ENCODE measurements around the gene SNRPD1.
"Not testable (repeated sequence)": the region's sequence is repeated elsewhere in the genome, so short reads cannot be mapped to it uniquely, and the experiment has no call there.

Gene SNRPD1

GRCh38 chr18:21584391-21584790, 27.7 kb upstream of the SNRPD1 start:
- Histone ChIP-seq H3K4me1 (ENCODE audit: insufficient read depth, low read length) (no peaks in the 10 kb centered on the region), H3K9ac (ENCODE audit: low read depth, low read length) (no peak overlapping the region), H3K9me3 (ENCODE audit: insufficient read depth, low read length, severe bottlenecking) (no peaks in the 10 kb centered on the region), H3K4me2 (ENCODE audit: insufficient read depth, low read length) (no peak overlapping the region), H2AFZ (ENCODE audit: low read depth, low read length) (no peak overlapping the region), H3K79me2 (ENCODE audit: insufficient read depth, low read length) (peaks cover 77% of the 10 kb centered on the region), H3K27me3 (ENCODE audit: insufficient read depth, low read length, poor library complexity) (no peaks in the 10 kb centered on the region), H3K27ac (ENCODE audit: low read length) (no peak overlapping the region), H3K36me3 (ENCODE audit: insufficient read depth, low read length) (no peaks in the 10 kb centered on the region; the same call in 1 of the 2 replicates), H3K4me3 (ENCODE audit: low read depth in 1 of 2, low read length in 2 of 2) (no peak overlapping the region), H4K20me1 (ENCODE audit: insufficient read depth, low read length) (peaks cover 8% of the 10 kb centered on the region; the same call in 1 of the 2 replicates)
- TF ChIP-seq EZH2 (IDR thresholded peaks at IDR 0.05; ENCODE audit: borderline replicate concordance, low read depth, low read length, severe bottlenecking) (no peak), CTCF (IDR thresholded peaks at IDR 0.05; ENCODE audit: borderline replicate concordance, extremely low read depth, low read length, poor library complexity, severe bottlenecking) (no peak)
- DNase-seq (no peak), ATAC-seq (ENCODE audit: insufficient read depth, low read depth) (no peak)

GRCh38 chr18:21592361-21592760, 19.8 kb upstream of the SNRPD1 start:
- H4K20me1 ChIP-seq (ENCODE audit: insufficient read depth, low read length); H3K36me3 ChIP-seq (ENCODE audit: insufficient read depth, low read length); H3K27ac ChIP-seq (ENCODE audit: low read length); DNase-seq; H3K4me1 ChIP-seq (ENCODE audit: insufficient read depth, low read length); H3K27me3 ChIP-seq (ENCODE audit: insufficient read depth, low read length, poor library complexity); H3K4me3 ChIP-seq (ENCODE audit: low read depth in 1 of 2, low read length in 2 of 2); H3K9me3 ChIP-seq (ENCODE audit: insufficient read depth, low read length, severe bottlenecking); H3K9ac ChIP-seq (ENCODE audit: low read depth, low read length); ATAC-seq (ENCODE audit: insufficient read depth, low read depth); H2AFZ ChIP-seq (ENCODE audit: low read depth, low read length); H3K4me2 ChIP-seq (ENCODE audit: insufficient read depth, low read length): not testable (repeated sequence)
- peaks cover 76% of the 10 kb centered on the region for H3K79me2 ChIP-seq (ENCODE audit: insufficient read depth, low read length)

- Histone ChIP-seq H3K27me3 (ENCODE audit: insufficient read depth, low read length, poor library complexity) (no peaks in the 10 kb centered on the region), H3K9ac (ENCODE audit: low read depth, low read length) (no peak overlapping the region), H3K36me3 (ENCODE audit: insufficient read depth, low read length) (peaks cover 9% of the 10 kb centered on the region), H3K4me1 (ENCODE audit: insufficient read depth, low read length) (peaks cover 18% of the 10 kb centered on the region), H3K27ac (ENCODE audit: low read length) (no peak overlapping the region), H3K4me3 (ENCODE audit: low read depth in 1 of 2, low read length in 2 of 2) (no peak overlapping the region), H3K9me3 (ENCODE audit: insufficient read depth, low read length, severe bottlenecking) (peaks cover 3% of the 10 kb centered on the region), H4K20me1 (ENCODE audit: insufficient read depth, low read length) (peaks cover 9% of the 10 kb centered on the region; the same call in 1 of the 2 replicates), H2AFZ (ENCODE audit: low read depth, low read length) (no peak overlapping the region), H3K4me2 (ENCODE audit: insufficient read depth, low read length) (no peak overlapping the region), H3K79me2 (ENCODE audit: insufficient read depth, low read length) (peaks cover 76% of the 10 kb centered on the region)
- TF ChIP-seq EZH2 (IDR thresholded peaks at IDR 0.05; ENCODE audit: borderline replicate concordance, low read depth, low read length, severe bottlenecking) (no peak), CTCF (IDR thresholded peaks at IDR 0.05; ENCODE audit: borderline replicate concordance, extremely low read depth, low read length, poor library complexity, severe bottlenecking) (peak; percentile 9)
- ATAC-seq (ENCODE audit: insufficient read depth, low read depth): peak; percentile 42; the same call in 1 of the 3 replicates
- DNase-seq: no peak
Measured at GRCh38 chr18:21593540-21594257, 18.4 kb upstream of the SNRPD1 start.

- Histone ChIP-seq H4K20me1 (ENCODE audit: insufficient read depth, low read length) (peaks cover 12% of the 10 kb centered on the region; the same call in 1 of the 2 replicates), H3K36me3 (ENCODE audit: insufficient read depth, low read length) (peaks cover 9% of the 10 kb centered on the region), H3K27me3 (ENCODE audit: insufficient read depth, low read length, poor library complexity) (no peaks in the 10 kb centered on the region), H3K9ac (ENCODE audit: low read depth, low read length) (no peak overlapping the region; the same call in 1 of the 2 replicates), H3K4me2 (ENCODE audit: insufficient read depth, low read length) (peak overlapping the region; percentile 90; the same call in 1 of the 2 replicates), H2AFZ (ENCODE audit: low read depth, low read length) (no peak overlapping the region), H3K4me1 (ENCODE audit: insufficient read depth, low read length) (peaks cover 38% of the 10 kb centered on the region), H3K27ac (ENCODE audit: low read length) (no peak overlapping the region), H3K4me3 (ENCODE audit: low read depth in 1 of 2, low read length in 2 of 2) (no peak overlapping the region), H3K79me2 (ENCODE audit: insufficient read depth, low read length) (peaks cover 69% of the 10 kb centered on the region), H3K9me3 (ENCODE audit: insufficient read depth, low read length, severe bottlenecking) (peaks cover 3% of the 10 kb centered on the region)
- ATAC-seq (ENCODE audit: insufficient read depth, low read depth): no peak
- TF ChIP-seq EZH2 (IDR thresholded peaks at IDR 0.05; ENCODE audit: borderline replicate concordance, low read depth, low read length, severe bottlenecking): no peak
- TF ChIP-seq CTCF (IDR thresholded peaks at IDR 0.05; ENCODE audit: borderline replicate concordance, extremely low read depth, low read length, poor library complexity, severe bottlenecking): no peak
- DNase-seq: no peak
Measured at GRCh38 chr18:21597620-21598019, 14.5 kb upstream of the SNRPD1 start.
